HepG2 (cell line): Measurements from ENCODE around the gene FAM167B. TPM values are rescaled to one million over a fixed set of nuclear protein-coding genes. Genes with fewer than 3 reads are reported as not detected.

ENCODE experiments used
- ATAC-seq: fragments of 200-7000 bp; cut with Tn5 transposase; 3 replicates; pipeline ENCODE4 v1.9.1; 2020; ENCODE audit warnings: mild to moderate bottlenecking, moderate library complexity
- BruUV-seq: library from RNA; stranded (reverse); fragments of 400-500 nt; replicated peaks from 2 replicates; lab custom pipeline; 2021; lab: Mats Ljungman, UMichigan
- CTCF ChIA-PET: fragments of 300-600 bp; formaldehyde crosslinking; extraction: SDS; loops from one replicate; lab custom pipeline; 2021; ENCODE audit warnings: low total read pairs, inconsistent platforms, low intra/inter-chr PET ratio; lab: Yijun Ruan, JAX
- POLR2A ChIA-PET: fragments of 350-600 bp; sonication (Branson Sonifier 250); formaldehyde crosslinking; loops from one replicate; lab custom pipeline; 2020; ENCODE audit warnings: antibody characterized with exemption, inconsistent platforms; lab: Yijun Ruan, JAX
- DNase-seq: peaks from one replicate; pipeline ENCODE4 v3.0.0-alpha.2; 2015; ENCODE audit warnings: low spot score
- FAIRE-seq: peaks from 3 replicates; lab custom pipeline; 2011; peaks lifted over from hg19 to GRCh38; lab: Jason Lieb, UNC
- H2AFZ ChIP-seq: one replicate; pipeline ENCODE4 v1.6.1; 2011; ENCODE audit warnings: low read length, inconsistent platforms
- H3K27ac ChIP-seq: fragments of 300-600 bp; 3 replicates; pipeline ENCODE4 v1.8.0; 2011; ENCODE audit warnings: mixed run types, mild to moderate bottlenecking, mixed read lengths, low read length, inconsistent platforms; ENCODE audit not compliant: insufficient read depth; ENCODE audit errors: extremely low read length
- H3K27me3 ChIP-seq, 2 experiments: fragments of 200-600 bp in 1 of 2; 2 replicates in 1 of 2; 3 replicates in 1 of 2; pipeline versions ENCODE4 v1.6.0 to v1.8.0; 2011; ENCODE audit warnings: low read length in 2 of 2, mild to moderate bottlenecking in 2 of 2, moderate library complexity in 2 of 2, inconsistent platforms in 1 of 2; ENCODE audit not compliant: insufficient read depth in 2 of 2, control insufficient read depth in 1 of 2
- H3K36me3 ChIP-seq, 2 experiments: fragments of 200-600 bp in 1 of 2; replicated peaks in 1 of 2; 2 replicates in 1 of 2; 3 replicates in 1 of 2; pipeline versions ENCODE4 v1.5.1 to v1.8.0; 2011; ENCODE audit warnings: low read length in 2 of 2, inconsistent platforms in 1 of 2; ENCODE audit not compliant: insufficient read depth in 2 of 2, control insufficient read depth in 1 of 2
- H3K4me1 ChIP-seq: 2 replicates; pipeline ENCODE4 v1.5.1; 2012; ENCODE audit warnings: low read length, inconsistent platforms; ENCODE audit not compliant: insufficient read depth
- H3K4me2 ChIP-seq: 2 replicates; pipeline ENCODE4 v1.6.0; 2011; ENCODE audit warnings: low read depth, low read length, inconsistent platforms
- H3K4me3 ChIP-seq, 3 experiments: fragments of 200-600 bp in 1 of 3; sonication (generic), shearing (Covaris generic) in 1 of 3; replicated peaks in 1 of 3; 2 replicates each; pipeline ENCODE4 v1.5.1; 2011 to 2016; ENCODE audit warnings: low read length in 3 of 3, inconsistent platforms in 2 of 3, low read depth in 2 of 3, mild to moderate bottlenecking in 2 of 3, control low read depth in 1 of 3, mixed read lengths in 1 of 3; ENCODE audit not compliant: insufficient read depth in 1 of 3
- H3K79me2 ChIP-seq: one replicate; pipeline ENCODE4 v1.6.1; 2011; ENCODE audit warnings: low read length, inconsistent platforms; ENCODE audit not compliant: insufficient read depth
- H3K9ac ChIP-seq: 2 replicates; pipeline ENCODE4 v1.6.0; 2011; ENCODE audit warnings: mild to moderate bottlenecking, low read depth, low read length, inconsistent platforms; ENCODE audit not compliant: insufficient read depth
- H3K9me3 ChIP-seq: 2 replicates; pipeline ENCODE4 v1.5.1; 2012; ENCODE audit warnings: mild to moderate bottlenecking, low read length
- H4K20me1 ChIP-seq: 2 replicates; pipeline ENCODE4 v1.6.0; 2011; ENCODE audit warnings: inconsistent platforms, mild to moderate bottlenecking, low read length, moderate library complexity; ENCODE audit not compliant: insufficient read depth
- BRCA1 ChIP-seq: sonication (generic); formaldehyde crosslinking; IDR thresholded peaks from 2 replicates; pipeline ENCODE4 v1.4.0; 2020; ENCODE audit warnings: missing genetic modification reagents
- ESRRA ChIP-seq: sonication (generic); formaldehyde crosslinking; IDR thresholded peaks from 2 replicates; pipeline ENCODE4 v1.5.1; 2020; ENCODE audit warnings: mild to moderate bottlenecking, low read depth, missing genetic modification reagents
- NCOA1 ChIP-seq: sonication (generic); formaldehyde crosslinking; IDR thresholded peaks from 2 replicates; pipeline ENCODE4 v1.9.0; 2021; ENCODE audit warnings: missing genetic modification reagents
- NR1H2 ChIP-seq: sonication (generic); formaldehyde crosslinking; IDR thresholded peaks from 2 replicates; pipeline ENCODE4 v1.8.1; 2022; ENCODE audit warnings: low read depth, missing genetic modification reagents, borderline replicate concordance
- ZFP91 ChIP-seq: sonication (generic); formaldehyde crosslinking; IDR thresholded peaks from 2 replicates; pipeline ENCODE4 v1.9.0; 2022; ENCODE audit warnings: missing genetic modification reagents, mild to moderate bottlenecking, borderline replicate concordance
- ZNF446 ChIP-seq: sonication (generic); formaldehyde crosslinking; IDR thresholded peaks from 2 replicates; pipeline ENCODE4 v1.5.0; 2020; ENCODE audit warnings: mild to moderate bottlenecking, missing genetic modification reagents
- WGBS: methylation state at CpG from one replicate; pipeline ENCODE4 v1.1.6; 2017; ENCODE audit warnings: low lambda C conversion rate; 5-methylcytosine and 5-hydroxymethylcytosine counted together
- in situ Hi-C: cut with HindIII; loops from 2 replicates; pipeline ENCODE4 v1.10.0; 2017; ENCODE audit warnings: low pct_unique_long_range_greater_than_20kb; ENCODE audit not compliant: extremely low pct_ligation_motif_present
- intact Hi-C: fragments of 100-400 bp; cut with micrococcal nuclease; formaldehyde crosslinking; loops from one replicate; pipeline ENCODE4 v1.10.0; 2022; ENCODE audit not compliant: unreplicated experiment
- polyA plus RNA-seq, 8 experiments: library from polyadenylated mRNA; depleted of rRNA in 3 of 8; stranded (reverse) in 7 of 8; unstranded in 1 of 8; fragments of >200 nt; fragmentation: Illumina TruSeq in 4 of 8; extraction: Trizol in 4 of 8; gene quantifications; 2 replicates each; pipeline versions ENCODE4 v1.2.1 to v1.2.3, GENCODE V29; 2011 to 2016; ENCODE audit warnings: low read depth in 4 of 8, missing spikeins in 1 of 8, mixed read lengths in 1 of 8; ENCODE audit not compliant: insufficient read depth in 1 of 8
- total RNA-seq, 5 experiments: library from RNA; depleted of rRNA; stranded (reverse); fragments of >200 nt; fragmentation: Illumina TruSeq; extraction: Trizol; gene quantifications; 2 replicates each; pipeline ENCODE4 v1.2.3, GENCODE V29; 2016; ENCODE audit warnings: low read depth in 1 of 5

FAM167B gene
- total and polyA plus RNA-seq, 2 of the 13 experiments (the other 11 are each of a cell fraction or from before 2014, with no cell fraction given): 0.15 to 0.70 TPM

- Histone ChIP-seq H3K4me1 (peaks cover 22% of the 10 kb centered on the region), H4K20me1 (no peaks in the 10 kb centered on the region), H3K27me3 (no peaks in the 10 kb centered on the region), H2AFZ (no peak overlapping the region), H3K27ac (no peak overlapping the region), H3K9ac (no peak overlapping the region), H3K4me2 (no peak overlapping the region), H3K9me3 (no peaks in the 10 kb centered on the region), H3K4me3 (no peak overlapping the region), H3K79me2 (no peaks in the 10 kb centered on the region), H3K36me3 (no peaks in the 10 kb centered on the region)
- POLR2A ChIA-PET: no interaction called here
- TF ChIP-seq ESRRA (CRISPR knock-in tag) (no peak), NR1H2 (CRISPR knock-in tag) (no peak), ZFP91 (CRISPR knock-in tag) (no peak)
- no peak for ATAC-seq
- BruUV-seq: no TSS peak
- CTCF ChIA-PET: no interaction called here
- FAIRE-seq: no peak
- 48% methylated on average over 4 of the region's 4 CpGs for WGBS
- no peak for DNase-seq
- in situ Hi-C loops: no loop called here
- intact Hi-C loops: no loop called here
Observed at GRCh38 chr1:32286763-32287162, 39.7 kb downstream of the FAM167B start.

- intact Hi-C loops (no loop called here), in situ Hi-C loops (no loop called here)
- peaks cover 38% of the 10 kb centered on the region for H3K4me1 ChIP-seq
- H3K36me3 ChIP-seq: no peaks in the 10 kb centered on the region
- TF ChIP-seq ZNF446 (CRISPR knock-in tag): no peak
- TF ChIP-seq NCOA1: no peak
- no peak for TF ChIP-seq BRCA1 (CRISPR knock-in tag)
- BruUV-seq: no TSS peak
- no peak overlapping the region for H3K4me3 ChIP-seq
- FAIRE-seq (no peak), ATAC-seq (no peak), DNase-seq (no peak)
- H3K27me3 ChIP-seq: no peaks in the 10 kb centered on the region; a peak in 1 of 5 replicates
- H3K79me2 ChIP-seq: peaks cover 20% of the 10 kb centered on the region
- ChIA-PET POLR2A (interaction anchor here (3.5 to 4.2 kb wide), 2 partner anchors 40 to 47 kb away, joined by 26 to 48 read pairs; partner anchors contain the start of genes FAM167B, LCK and MARCKSL1), CTCF (no interaction called here)
- no peaks in the 10 kb centered on the region for H4K20me1 ChIP-seq
- 81% methylated on average over 7 of the region's 7 CpGs for WGBS
- H3K27ac ChIP-seq: no peak overlapping the region
- H3K9me3 ChIP-seq: no peaks in the 10 kb centered on the region
- H3K9ac ChIP-seq: no peak overlapping the region
- H3K4me2 ChIP-seq: no peak overlapping the region
- H2AFZ ChIP-seq: no peak overlapping the region
Observed at GRCh38 chr1:32289256-32289655, 42.2 kb downstream of the FAM167B start.
